ENCODE results near the gene IMMP2L.

The IMMP2L gene

GRCh38 chr7:111172564-111173257 is 389.6 kb downstream of the IMMP2L start:
- no peak for DNase-seq (ENCODE audit: low read depth)
- TF ChIP-seq, protein P1, sequence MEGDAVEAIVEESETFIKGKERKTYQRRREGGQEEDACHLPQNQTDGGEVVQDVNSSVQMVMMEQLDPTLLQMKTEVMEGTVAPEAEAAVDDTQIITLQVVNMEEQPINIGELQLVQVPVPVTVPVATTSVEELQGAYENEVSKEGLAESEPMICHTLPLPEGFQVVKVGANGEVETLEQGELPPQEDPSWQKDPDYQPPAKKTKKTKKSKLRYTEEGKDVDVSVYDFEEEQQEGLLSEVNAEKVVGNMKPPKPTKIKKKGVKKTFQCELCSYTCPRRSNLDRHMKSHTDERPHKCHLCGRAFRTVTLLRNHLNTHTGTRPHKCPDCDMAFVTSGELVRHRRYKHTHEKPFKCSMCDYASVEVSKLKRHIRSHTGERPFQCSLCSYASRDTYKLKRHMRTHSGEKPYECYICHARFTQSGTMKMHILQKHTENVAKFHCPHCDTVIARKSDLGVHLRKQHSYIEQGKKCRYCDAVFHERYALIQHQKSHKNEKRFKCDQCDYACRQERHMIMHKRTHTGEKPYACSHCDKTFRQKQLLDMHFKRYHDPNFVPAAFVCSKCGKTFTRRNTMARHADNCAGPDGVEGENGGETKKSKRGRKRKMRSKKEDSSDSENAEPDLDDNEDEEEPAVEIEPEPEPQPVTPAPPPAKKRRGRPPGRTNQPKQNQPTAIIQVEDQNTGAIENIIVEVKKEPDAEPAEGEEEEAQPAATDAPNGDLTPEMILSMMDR (IDR thresholded peaks at IDR 0.05; ENCODE audit: insufficient read depth, low read depth, low read length, missing control alignments), result no peak
- no peak overlapping the region for H3K4me3 ChIP-seq (ENCODE audit: low read length)

GRCh38 chr7:111168182-111168581 is 394.1 kb downstream of the IMMP2L start:
- TF ChIP-seq, protein P1 (IDR thresholded peaks at IDR 0.05; ENCODE audit: insufficient read depth, low read depth, low read length, missing control alignments), result no peak
- no peak for DNase-seq (ENCODE audit: low read depth)
- H3K4me3 ChIP-seq (ENCODE audit: low read length), result no peak overlapping the region

DNA sequence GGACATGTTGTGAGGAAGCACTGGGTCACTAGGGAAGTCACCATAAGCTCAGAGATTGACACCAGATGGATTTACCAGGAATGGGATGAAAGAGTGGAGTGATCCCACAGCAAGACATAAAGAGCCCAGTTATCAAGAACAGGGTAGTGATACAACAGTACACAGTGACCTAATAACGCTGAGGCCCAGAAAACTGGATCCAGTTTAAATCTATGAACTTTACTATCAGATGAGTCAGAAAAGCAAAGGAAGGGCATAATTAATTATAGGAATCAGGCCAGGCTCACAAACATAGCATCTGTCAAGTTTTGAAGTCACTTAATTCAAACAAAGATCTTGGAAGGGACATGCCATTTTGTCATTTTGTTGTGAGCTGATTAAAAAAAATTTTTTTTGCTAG is 397.9 kb downstream of the IMMP2L start:
- no peak for DNase-seq (ENCODE audit: low read depth)
- TF ChIP-seq, protein P1 (IDR thresholded peaks at IDR 0.05; ENCODE audit: insufficient read depth, low read depth, low read length, missing control alignments), result no peak
- H3K4me3 ChIP-seq (ENCODE audit: low read length), result no peak overlapping the region

DNA sequence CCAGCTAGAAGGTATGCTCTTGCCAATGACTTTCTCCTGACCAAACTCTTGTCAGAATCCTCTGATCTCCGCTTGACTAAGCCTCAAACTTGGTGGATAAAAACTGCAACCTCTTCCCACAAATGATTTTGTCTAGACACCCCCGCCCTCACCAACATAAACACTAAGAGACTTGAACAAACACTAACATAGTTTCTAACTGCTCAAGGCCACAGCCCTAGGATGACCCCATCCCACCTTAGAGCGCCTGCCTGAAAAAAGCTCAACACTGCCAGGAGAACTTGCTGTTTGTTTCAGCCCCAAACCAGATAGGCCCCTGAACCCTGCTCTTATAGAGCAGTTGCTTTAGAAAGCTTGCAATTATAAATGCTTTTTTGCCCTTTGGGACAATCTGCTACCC is 399.6 kb downstream of the IMMP2L start:
- no peak overlapping the region for H3K4me3 ChIP-seq (ENCODE audit: low read length)
- TF ChIP-seq, protein P1 (IDR thresholded peaks at IDR 0.05; ENCODE audit: insufficient read depth, low read depth, low read length, missing control alignments), result no peak
- DNase-seq (ENCODE audit: low read depth), result no peak

DNA sequence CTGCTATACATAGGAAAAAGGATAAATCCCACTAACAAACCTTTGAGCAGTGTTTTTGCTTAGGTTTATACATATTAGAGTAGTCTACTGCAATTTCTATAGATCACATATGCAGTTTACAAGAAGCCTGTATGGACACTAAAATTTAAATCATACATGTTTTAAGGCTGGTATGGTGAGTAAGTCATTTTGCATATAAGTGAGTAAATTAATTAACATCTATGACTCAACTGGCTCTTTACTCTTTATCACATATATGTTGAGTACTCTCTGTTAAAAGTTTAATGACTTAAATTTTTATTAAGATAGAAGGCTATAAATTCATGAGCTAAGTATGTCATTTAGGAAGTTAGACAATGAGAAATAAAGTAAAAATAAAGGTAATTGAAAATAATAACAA is 402.0 kb downstream of the IMMP2L start:
- no peak for DNase-seq (ENCODE audit: low read depth)
- TF ChIP-seq, protein P1 (IDR thresholded peaks at IDR 0.05; ENCODE audit: insufficient read depth, low read depth, low read length, missing control alignments), result no peak
- no peak overlapping the region for H3K4me3 ChIP-seq (ENCODE audit: low read length)

DNA sequence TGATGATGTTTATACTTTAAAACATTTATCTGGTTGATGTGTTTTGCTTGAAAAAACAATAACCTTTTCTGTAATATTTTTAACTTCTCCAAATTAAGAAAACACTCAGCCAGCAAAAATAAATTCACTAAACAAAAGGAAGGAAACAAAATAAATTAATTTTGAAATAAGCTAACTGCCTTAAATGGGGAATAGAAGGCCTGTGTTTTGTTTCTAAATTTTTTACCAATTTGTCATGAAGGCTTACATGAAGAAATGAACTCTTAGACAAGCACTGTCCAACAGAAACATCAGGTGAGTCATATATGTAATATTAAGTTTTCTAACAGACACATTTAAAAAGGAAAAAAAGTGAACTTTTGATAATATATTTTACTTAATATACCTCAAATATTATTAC is 402.9 kb downstream of the IMMP2L start:
- peak; percentile 48 for DNase-seq (ENCODE audit: low read depth)
- TF ChIP-seq, protein P1 (IDR thresholded peaks at IDR 0.05; ENCODE audit: insufficient read depth, low read depth, low read length, missing control alignments), result no peak
- H3K4me3 ChIP-seq (ENCODE audit: low read length), result no peak overlapping the region

- DNase-seq (ENCODE audit: low read depth), result no peak
- no peak overlapping the region for H3K4me3 ChIP-seq (ENCODE audit: low read length)
Observed at GRCh38 chr7:111150709-111151108, 411.6 kb downstream of the IMMP2L start.

More at GRCh38 chr7:111150709-111151108, 411.6 kb downstream of the IMMP2L start:
- TF ChIP-seq, protein P1 (IDR thresholded peaks at IDR 0.05; ENCODE audit: insufficient read depth, low read depth, low read length, missing control alignments), result no peak
